ENCODE data around the gene EIF5. TPM values are rescaled to one million over a fixed set of nuclear protein-coding genes. Genes with fewer than 3 reads are reported as not detected.

The EIF5 gene
- total RNA-seq, 1 donor from 2014 or later, result 187 TPM

DNA sequence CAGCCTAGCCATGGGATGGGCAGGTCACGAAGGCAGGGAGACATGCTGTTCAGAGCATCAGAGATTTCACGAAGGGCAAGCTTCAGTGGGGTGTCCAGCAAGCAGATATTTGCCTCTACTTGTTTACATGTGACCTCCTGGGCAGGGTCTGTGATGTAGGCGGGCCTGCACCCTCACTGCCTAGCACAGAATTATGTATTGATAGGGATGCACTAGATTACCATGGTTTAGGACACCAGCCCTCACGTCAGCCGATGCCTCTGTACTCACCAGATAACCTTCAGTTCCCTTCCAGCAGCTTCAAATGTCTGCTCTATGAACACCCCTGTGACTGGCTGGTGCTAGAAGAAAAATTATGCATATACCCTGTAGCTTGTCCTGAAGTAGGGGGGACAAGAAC, 5.1 kb upstream of the EIF5 start:
- TF ChIP-seq, protein P1, sequence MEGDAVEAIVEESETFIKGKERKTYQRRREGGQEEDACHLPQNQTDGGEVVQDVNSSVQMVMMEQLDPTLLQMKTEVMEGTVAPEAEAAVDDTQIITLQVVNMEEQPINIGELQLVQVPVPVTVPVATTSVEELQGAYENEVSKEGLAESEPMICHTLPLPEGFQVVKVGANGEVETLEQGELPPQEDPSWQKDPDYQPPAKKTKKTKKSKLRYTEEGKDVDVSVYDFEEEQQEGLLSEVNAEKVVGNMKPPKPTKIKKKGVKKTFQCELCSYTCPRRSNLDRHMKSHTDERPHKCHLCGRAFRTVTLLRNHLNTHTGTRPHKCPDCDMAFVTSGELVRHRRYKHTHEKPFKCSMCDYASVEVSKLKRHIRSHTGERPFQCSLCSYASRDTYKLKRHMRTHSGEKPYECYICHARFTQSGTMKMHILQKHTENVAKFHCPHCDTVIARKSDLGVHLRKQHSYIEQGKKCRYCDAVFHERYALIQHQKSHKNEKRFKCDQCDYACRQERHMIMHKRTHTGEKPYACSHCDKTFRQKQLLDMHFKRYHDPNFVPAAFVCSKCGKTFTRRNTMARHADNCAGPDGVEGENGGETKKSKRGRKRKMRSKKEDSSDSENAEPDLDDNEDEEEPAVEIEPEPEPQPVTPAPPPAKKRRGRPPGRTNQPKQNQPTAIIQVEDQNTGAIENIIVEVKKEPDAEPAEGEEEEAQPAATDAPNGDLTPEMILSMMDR (conservative IDR thresholded peaks at IDR 0.05; ENCODE audit: low read depth, low read length), result no peak
- no peak for DNase-seq (ENCODE audit: low read depth)
- H3K4me3 ChIP-seq (ENCODE audit: low read depth, low read length), result no peak overlapping the region

DNA sequence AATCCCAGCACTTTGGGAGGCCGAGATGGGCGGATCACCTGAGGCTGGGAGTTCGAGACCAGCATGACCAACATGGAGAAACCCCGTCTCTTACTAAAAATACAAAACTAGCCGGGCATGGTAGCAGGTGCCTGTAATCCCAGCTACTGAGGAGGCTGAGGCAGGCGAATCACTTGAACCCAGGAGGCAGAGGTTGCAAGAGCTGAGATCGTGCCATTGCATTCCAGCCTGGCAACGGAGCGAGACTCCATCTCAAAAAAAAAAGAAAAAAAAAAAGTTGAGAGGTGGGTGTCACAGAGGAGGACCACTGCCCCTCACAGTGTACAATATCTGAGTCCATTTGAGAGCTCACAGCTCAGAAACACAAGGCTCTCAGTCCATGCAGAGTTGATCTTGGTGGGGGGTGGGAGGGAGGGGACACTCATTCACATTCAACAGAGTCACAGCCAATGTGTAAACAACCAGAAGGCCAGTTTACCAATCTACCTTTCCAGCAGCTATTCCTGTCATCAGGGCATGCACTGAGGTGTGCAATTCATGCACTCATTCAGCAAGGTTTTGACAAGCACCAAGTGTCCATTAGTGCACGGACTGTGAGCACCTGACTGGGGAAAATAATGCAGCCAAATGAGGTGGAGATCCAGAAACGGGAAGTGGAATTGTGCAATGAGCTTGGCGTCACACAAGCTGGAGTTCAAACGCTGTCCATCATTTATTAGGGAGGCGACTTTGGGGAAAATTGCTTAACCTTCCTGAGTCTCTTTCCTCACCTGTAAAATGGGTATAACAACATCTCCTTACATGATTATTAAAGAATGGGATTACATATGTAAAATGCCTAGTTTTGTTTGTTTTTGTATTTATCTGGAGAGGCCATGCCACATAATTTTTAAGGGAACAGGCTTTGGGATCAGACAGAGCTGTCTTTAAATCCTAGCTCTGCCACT, 4.4 kb upstream of the EIF5 start:
- TF ChIP-seq, protein P1 (conservative IDR thresholded peaks at IDR 0.05; ENCODE audit: low read depth, low read length), result no peak
- no peak overlapping the region for H3K4me3 ChIP-seq (ENCODE audit: low read depth, low read length)
- DNase-seq (ENCODE audit: low read depth), result peak; percentile 84

GRCh38 chr14:103330536-103330935, 3.5 kb upstream of the EIF5 start:
- H3K4me3 ChIP-seq (ENCODE audit: low read depth, low read length), result no peak overlapping the region
- TF ChIP-seq, protein P1 (conservative IDR thresholded peaks at IDR 0.05; ENCODE audit: low read depth, low read length), result no peak
- no peak for DNase-seq (ENCODE audit: low read depth)

GRCh38 chr14:103332143-103332919, 1.7 kb upstream of the EIF5 start:
- H3K4me3 ChIP-seq (ENCODE audit: low read depth, low read length), result peak overlapping the region; percentile 71
- DNase-seq (ENCODE audit: low read depth), result no peak
- TF ChIP-seq, protein P1 (conservative IDR thresholded peaks at IDR 0.05; ENCODE audit: low read depth, low read length), result no peak

DNA sequence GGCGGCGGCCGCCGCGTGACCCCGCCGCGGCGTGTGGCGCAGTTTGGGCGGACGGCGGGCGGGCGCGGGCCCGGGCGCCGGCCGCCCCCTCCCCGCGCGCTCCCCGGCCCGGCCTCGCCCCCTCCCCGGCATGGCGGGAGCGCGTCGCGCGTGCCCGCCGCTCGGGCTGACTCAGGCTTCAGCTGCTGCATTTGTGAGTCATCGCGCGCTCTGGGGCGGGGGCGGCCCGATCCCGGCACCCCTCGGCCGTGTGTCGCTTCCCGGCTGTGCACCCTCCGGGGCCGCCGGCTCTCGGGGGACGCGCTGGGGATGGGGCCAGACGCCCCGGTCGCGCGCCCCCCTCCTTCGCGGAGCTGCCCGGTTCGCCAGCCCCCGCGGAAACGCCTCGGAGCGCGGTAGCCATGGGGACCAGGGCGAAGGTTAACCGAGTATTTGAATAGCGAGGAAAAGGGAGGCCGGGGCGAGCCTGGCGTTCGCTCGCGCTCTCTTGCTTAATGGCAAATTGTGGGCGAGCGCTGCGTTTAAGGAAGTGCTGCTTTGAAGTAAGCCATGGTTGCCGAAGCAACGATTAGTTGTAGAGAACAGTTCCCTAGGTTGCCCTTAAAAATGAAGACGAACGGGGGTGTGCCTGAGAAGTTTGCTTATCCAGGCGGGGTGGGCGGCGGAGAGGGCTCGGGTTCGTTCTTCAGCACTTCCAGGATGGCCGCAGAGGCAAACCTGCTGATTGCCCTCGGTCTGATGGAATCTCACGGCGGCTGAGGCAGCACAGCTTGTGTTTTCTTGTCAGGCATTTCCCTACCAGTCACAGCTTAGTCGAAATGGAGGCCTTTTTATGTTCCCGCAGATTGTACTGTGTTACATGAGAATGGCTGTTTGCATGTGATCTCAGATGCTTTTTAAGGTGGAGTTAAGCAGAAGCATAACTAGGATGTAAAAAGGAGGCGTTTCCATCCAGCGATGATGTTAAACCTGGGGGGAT, 896 bp downstream of the EIF5 start:
- H3K4me3 ChIP-seq (ENCODE audit: low read depth, low read length), result peak overlapping the region; percentile 71
- no peak for DNase-seq (ENCODE audit: low read depth)
- TF ChIP-seq, protein P1 (conservative IDR thresholded peaks at IDR 0.05; ENCODE audit: low read depth, low read length), result no peak

DNA sequence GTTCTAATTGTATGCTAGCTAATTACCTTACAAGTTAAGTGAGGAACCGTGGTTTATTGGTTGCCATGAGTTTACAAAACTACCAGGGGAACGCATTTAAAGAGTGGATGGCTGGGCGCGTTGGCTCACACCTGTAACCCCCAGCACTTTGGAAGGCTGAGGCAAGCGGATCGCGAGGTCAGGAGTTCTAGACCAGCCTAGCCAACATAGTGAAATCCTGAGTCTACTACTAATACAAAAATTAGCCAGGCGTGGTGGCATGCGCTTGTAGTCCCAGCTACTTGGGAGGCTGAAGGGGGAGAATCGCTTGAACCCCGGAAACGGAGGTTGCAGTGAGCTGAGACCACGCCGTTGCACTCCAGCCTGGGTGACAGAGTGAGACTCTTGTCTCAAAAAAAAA, 2.2 kb downstream of the EIF5 start:
- no peak for DNase-seq (ENCODE audit: low read depth)
- TF ChIP-seq, protein P1 (conservative IDR thresholded peaks at IDR 0.05; ENCODE audit: low read depth, low read length), result no peak
- peak overlapping the region; percentile 71 for H3K4me3 ChIP-seq (ENCODE audit: low read depth, low read length)

Measured in epithelial cell of proximal tubule (primary cell).